Mucosa of rectum (tissue), 2 donors: Measurements from ENCODE around the gene PLEKHA7.

Source experiments
- H3K27ac ChIP-seq, 2 donors: one replicate each; pipeline ENCODE4 v1.7.0; 2013; ENCODE audit warnings: inconsistent platforms in 2 of 2, low read depth in 2 of 2, low read length in 2 of 2
- H3K27me3 ChIP-seq, 2 donors: one replicate each; pipeline ENCODE4 v1.7.0; 2013; ENCODE audit warnings: low read length in 2 of 2; ENCODE audit not compliant: control insufficient read depth in 2 of 2, insufficient read depth in 2 of 2
- H3K36me3 ChIP-seq, 2 donors: one replicate each; pipeline ENCODE4 v1.7.0; 2013; ENCODE audit warnings: low read length in 2 of 2; ENCODE audit not compliant: control insufficient read depth in 2 of 2, insufficient read depth in 2 of 2
- H3K4me1 ChIP-seq, 2 donors: one replicate each; pipeline ENCODE4 v1.7.0; 2013; ENCODE audit warnings: low read length in 2 of 2, mild to moderate bottlenecking in 1 of 2; ENCODE audit not compliant: control insufficient read depth in 2 of 2, insufficient read depth in 2 of 2
- H3K4me3 ChIP-seq, 2 donors: one replicate each; pipeline ENCODE4 v1.7.0; 2013; ENCODE audit warnings: low read length in 2 of 2
- H3K9ac ChIP-seq, 2 donors: one replicate each; pipeline ENCODE4 v1.7.0; 2013; ENCODE audit warnings: low read length in 2 of 2, low read depth in 1 of 2, mild to moderate bottlenecking in 1 of 2
- H3K9me3 ChIP-seq, 2 donors: one replicate each; pipeline ENCODE4 v1.7.0; 2013; ENCODE audit warnings: low read length in 2 of 2; ENCODE audit not compliant: control insufficient read depth in 2 of 2
- donor health status: healthy.
- donor health status: Normal muscosa, but diverticular disease.

The PLEKHA7 gene

GRCh38 chr11:16759857-16760508 lies 254.2 kb downstream of the PLEKHA7 start:
- Histone ChIP-seq H3K27ac (no peak overlapping the region), H3K9me3 (no peaks in the 10 kb centered on the region), H3K4me3 (no peak overlapping the region), H3K9ac (no peak overlapping the region), H3K27me3 (no peaks in the 10 kb centered on the region), H3K36me3 (peaks cover 8 to 17% of the 10 kb centered on the region in 2 donors), H3K4me1 (no peaks in the 10 kb centered on the region)

GRCh38 chr11:16758382-16759024 lies 255.7 kb downstream of the PLEKHA7 start:
- Histone ChIP-seq H3K27me3 (no peaks in the 10 kb centered on the region), H3K9me3 (no peaks in the 10 kb centered on the region), H3K36me3 (peaks cover 17 to 27% of the 10 kb centered on the region in 2 donors)

GRCh38 chr11:16750417-16750816 lies 263.8 kb downstream of the PLEKHA7 start:
- no peaks in the 10 kb centered on the region for H3K4me1 ChIP-seq
- H3K4me3 ChIP-seq, result no peak overlapping the region
- no peaks in the 10 kb centered on the region for H3K9me3 ChIP-seq
- H3K27ac ChIP-seq, result no peak overlapping the region
- peaks cover 64 to 73% of the 10 kb centered on the region in 2 donors for H3K36me3 ChIP-seq
- H3K9ac ChIP-seq, result no peak overlapping the region
- H3K27me3 ChIP-seq, result no peaks in the 10 kb centered on the region

More at GRCh38 chr11:16758382-16759024, 255.7 kb downstream of the PLEKHA7 start:
- Histone ChIP-seq H3K27ac (no peak overlapping the region), H3K4me3 (no peak overlapping the region), H3K9ac (no peak overlapping the region), H3K4me1 (no peaks in the 10 kb centered on the region)

- H3K9me3 ChIP-seq, result no peaks in the 10 kb centered on the region
- no peak overlapping the region for H3K4me3 ChIP-seq
- no peak overlapping the region for H3K27ac ChIP-seq
- no peak overlapping the region for H3K9ac ChIP-seq
- no peaks in the 10 kb centered on the region for H3K27me3 ChIP-seq
- H3K4me1 ChIP-seq, result no peaks in the 10 kb centered on the region
- peaks cover 68 to 77% of the 10 kb centered on the region in 2 donors for H3K36me3 ChIP-seq
Observed at GRCh38 chr11:16749666-16750065, 264.5 kb downstream of the PLEKHA7 start.

GRCh38 chr11:16749092-16749491 lies 265.1 kb downstream of the PLEKHA7 start:
- H3K27ac ChIP-seq, result no peak overlapping the region
- no peaks in the 10 kb centered on the region for H3K4me1 ChIP-seq
- no peak overlapping the region for H3K9ac ChIP-seq
- H3K4me3 ChIP-seq, result no peak overlapping the region
- H3K36me3 ChIP-seq, result peaks cover 68 to 75% of the 10 kb centered on the region in 2 donors
- H3K9me3 ChIP-seq, result no peaks in the 10 kb centered on the region
- no peaks in the 10 kb centered on the region for H3K27me3 ChIP-seq

GRCh38 chr11:16745950-16746605 lies 268.1 kb downstream of the PLEKHA7 start:
- H3K9ac ChIP-seq, result no peak overlapping the region
- no peak overlapping the region for H3K4me3 ChIP-seq
- no peaks in the 10 kb centered on the region for H3K9me3 ChIP-seq
- H3K27me3 ChIP-seq, result no peaks in the 10 kb centered on the region
- no peak overlapping the region for H3K27ac ChIP-seq
- peaks cover 2 to 3% of the 10 kb centered on the region in 2 donors for H3K4me1 ChIP-seq
- peaks cover 48 to 53% of the 10 kb centered on the region in 2 donors for H3K36me3 ChIP-seq

GRCh38 chr11:16744128-16744725 lies 270.0 kb downstream of the PLEKHA7 start:
- H3K27me3 ChIP-seq, result no peaks in the 10 kb centered on the region
- peaks cover 31 to 35% of the 10 kb centered on the region in 2 donors for H3K36me3 ChIP-seq
- H3K4me1 ChIP-seq, result peaks cover 10 to 12% of the 10 kb centered on the region in 2 donors
- H3K4me3 ChIP-seq, result no peak overlapping the region
- no peak overlapping the region for H3K9ac ChIP-seq
- H3K27ac ChIP-seq, result no peak overlapping the region
- H3K9me3 ChIP-seq, result no peaks in the 10 kb centered on the region

GRCh38 chr11:16743478-16743877 lies 270.7 kb downstream of the PLEKHA7 start:
- no peaks in the 10 kb centered on the region for H3K27me3 ChIP-seq
- no peak overlapping the region for H3K4me3 ChIP-seq
- H3K9me3 ChIP-seq, result no peaks in the 10 kb centered on the region
- peaks cover 10 to 15% of the 10 kb centered on the region in 2 donors for H3K4me1 ChIP-seq
- no peak overlapping the region for H3K9ac ChIP-seq
- no peak overlapping the region for H3K27ac ChIP-seq
- peaks cover 28 to 31% of the 10 kb centered on the region in 2 donors for H3K36me3 ChIP-seq

GRCh38 chr11:16741473-16741872 lies 272.7 kb downstream of the PLEKHA7 start:
- Histone ChIP-seq H3K27me3 (no peaks in the 10 kb centered on the region), H3K9me3 (no peaks in the 10 kb centered on the region), H3K9ac (no peak overlapping the region), H3K27ac (no peak overlapping the region), H3K36me3 (peaks cover 17 to 20% of the 10 kb centered on the region in 2 donors), H3K4me3 (no peak overlapping the region), H3K4me1 (peaks cover 10 to 15% of the 10 kb centered on the region in 2 donors)
